ENCODE results near the gene MYLK3. TPM values are rescaled to one million over a fixed set of nuclear protein-coding genes. Genes with fewer than 3 reads are reported as not detected.

MYLK3 gene
- total and polyA plus RNA-seq, 2 of the 4 experiments (the other 2 are of a cell fraction): under 0.01 to 0.03 TPM

GRCh38 chr16:46687486-46687885 is 60.7 kb downstream of the MYLK3 start:
- peaks cover 6% of the 10 kb centered on the region for H3K4me1 ChIP-seq (ENCODE audit: control insufficient read depth, insufficient read depth, low read length)
- WGBS, 2 experiments (ENCODE audit: extremely low coverage in 2 of 2, insufficient read length in 1 of 2): 80% methylated on average over 1 of the region's 9 CpGs; no CpG with 5 or more reads in 1 of the 2 experiments
- no peak overlapping the region for H4K5ac ChIP-seq (ENCODE audit: low read depth, low read length)
- in situ Hi-C loops (cut with MboI; ENCODE audit: low sequenced_read_pairs): no loop called here
- ChIA-PET POLR2A (ENCODE audit: unreplicated experiment) (no interaction called here), CTCF (interaction anchor here (1.9 kb wide), 1 partner anchor 14 kb away, joined by 9 read pairs; no protein-coding TSS in a partner anchor)
- H3K4me3 ChIP-seq (ENCODE audit: insufficient read depth, low read depth, low read length): peak overlapping the region; percentile 88
- no TSS peak for BruUV-seq (replicated peaks)
- H3K23ac ChIP-seq (ENCODE audit: low read depth, low read length): peak overlapping the region; percentile 59
- no peak overlapping the region; the same call in 1 of the 2 replicates for H3K9ac ChIP-seq (ENCODE audit: low read depth, low read length)
- no peak for DNase-seq
- H3K4me2 ChIP-seq (ENCODE audit: low read depth, low read length): peak overlapping the region; percentile 85
- no peak for ATAC-seq (ENCODE audit: low read depth)
- no peak overlapping the region for H2BK15ac ChIP-seq (ENCODE audit: low read depth, low read length)
- H3K36me3 ChIP-seq (ENCODE audit: control insufficient read depth, insufficient read depth, low read length): 0 out of 2 replicates have a peak, but pooled peaks cover 2% of the 10 kb centered on the region
- no peak overlapping the region for H2BK120ac ChIP-seq (ENCODE audit: low read depth, low read length)
- H4K91ac ChIP-seq (ENCODE audit: insufficient read depth, low read depth, low read length): no peak overlapping the region
- no peak overlapping the region for H3K27ac ChIP-seq (ENCODE audit: insufficient read depth, low read length)
- H3K18ac ChIP-seq (ENCODE audit: low read depth, low read length): no peak overlapping the region
- H2BK5ac ChIP-seq (ENCODE audit: low read depth, low read length, poor library complexity, severe bottlenecking): no peak overlapping the region
- peaks cover 55% of the 10 kb centered on the region for H4K20me1 ChIP-seq (ENCODE audit: insufficient read depth, low read length)
- H3K9me1 ChIP-seq (ENCODE audit: insufficient read depth, low read length): peaks cover 5% of the 10 kb centered on the region
- no peak overlapping the region for H3K4ac ChIP-seq (ENCODE audit: low read depth, low read length)
- no peaks in the 10 kb centered on the region for H3K9me3 ChIP-seq (ENCODE audit: control insufficient read depth, insufficient read depth, low read length)
- H2AK5ac ChIP-seq (ENCODE audit: low read depth, low read length): no peak overlapping the region
- no peaks in the 10 kb centered on the region for H3K27me3 ChIP-seq (ENCODE audit: control insufficient read depth, insufficient read depth, low read length)
- dilution Hi-C loops (cut with HindIII; ENCODE audit: low sequenced_read_pairs, unreplicated experiment): no loop called here
- no peak overlapping the region for H2BK20ac ChIP-seq (ENCODE audit: low read depth, low read length)
- intact Hi-C loops (cut with micrococcal nuclease): no loop called here
- H3K79me1 ChIP-seq (ENCODE audit: low read depth in 1 of 2, low read length in 2 of 2): peaks cover 22 to 56% of the 10 kb centered on the region in 2 experiments
- H2AK9ac ChIP-seq (replicated peaks; ENCODE audit: low read depth, low read length, poor library complexity): peak overlapping the region; percentile 10
- H2AFZ ChIP-seq (replicated peaks; ENCODE audit: low read length, poor library complexity): no peak overlapping the region
- H4K8ac ChIP-seq (ENCODE audit: low read depth in 2 of 2, low read length in 2 of 2): no peak overlapping the region
- H3K14ac ChIP-seq (replicated peaks; ENCODE audit: low read depth, low read length): no peak overlapping the region
- H3K56ac ChIP-seq (ENCODE audit: extremely low read depth, insufficient read depth, low read length): no peak overlapping the region
- TF ChIP-seq RCOR1 (IDR thresholded peaks at IDR 0.05; ENCODE audit: insufficient replicate concordance, low read length) (no peak), CHD1 (IDR thresholded peaks at IDR 0.05; ENCODE audit: low read depth, low read length) (no peak), RAD21 (IDR thresholded peaks at IDR 0.05; ENCODE audit: low read length) (no peak), MAZ (IDR thresholded peaks at IDR 0.05; ENCODE audit: borderline replicate concordance, low read depth, low read length) (no peak), MXI1 (IDR thresholded peaks at IDR 0.05; ENCODE audit: borderline replicate concordance, low read depth, low read length) (no peak), BHLHE40 (IDR thresholded peaks at IDR 0.05; ENCODE audit: low read depth, low read length) (no peak), RFX5 (IDR thresholded peaks at IDR 0.05; ENCODE audit: low read depth, low read length) (no peak)
